Ectodermal cell (in vitro differentiated cells): Measurements from ENCODE around the gene INTS6.

ENCODE experiments used
- H3K27ac ChIP-seq: 2 replicates; pipeline ENCODE4 v1.7.0; 2013; ENCODE audit warnings: mild to moderate bottlenecking, low read depth, low read length; ENCODE audit not compliant: insufficient read depth, poor library complexity, severe bottlenecking
- H3K27me3 ChIP-seq: 2 replicates; pipeline ENCODE4 v1.7.0; 2013; ENCODE audit warnings: mild to moderate bottlenecking, low read length; ENCODE audit not compliant: insufficient read depth, control insufficient read depth, poor library complexity, severe bottlenecking
- H3K36me3 ChIP-seq: one replicate; pipeline ENCODE4 v1.7.0; 2013; ENCODE audit warnings: low read length; ENCODE audit not compliant: control insufficient read depth, insufficient read depth
- H3K4me1 ChIP-seq: one replicate; pipeline ENCODE4 v1.7.0; 2013; ENCODE audit warnings: low read length; ENCODE audit not compliant: control insufficient read depth, insufficient read depth
- H3K4me3 ChIP-seq: 2 replicates; pipeline ENCODE4 v1.7.0; 2013; ENCODE audit warnings: low read depth, low read length, control low read depth; ENCODE audit not compliant: insufficient read depth
- H3K9me3 ChIP-seq: 2 replicates; pipeline ENCODE4 v1.7.0; 2013; ENCODE audit warnings: mild to moderate bottlenecking, low read length, moderate library complexity; ENCODE audit not compliant: control insufficient read depth
- WGBS, 2 experiments: methylation state at CpG; one replicate each; pipeline ENCODE4 v1.1.7; 2013; ENCODE audit warnings: missing lambda C conversion rate in 2 of 2; 5-methylcytosine and 5-hydroxymethylcytosine counted together

INTS6 gene

GRCh38 chr13:51324714-51325420 lies 128.0 kb downstream of the INTS6 start:
- H3K36me3 ChIP-seq: no peaks in the 10 kb centered on the region
- 80 to 82% methylated on average over 14 of the region's 14 CpGs for WGBS, 2 experiments
- H3K27me3 ChIP-seq: no peaks in the 10 kb centered on the region
- H3K4me1 ChIP-seq: peaks cover 23% of the 10 kb centered on the region
- H3K4me3 ChIP-seq: no peak overlapping the region
- no peak overlapping the region for H3K27ac ChIP-seq
- H3K9me3 ChIP-seq: no peaks in the 10 kb centered on the region

GRCh38 chr13:51323824-51324511 lies 128.9 kb downstream of the INTS6 start:
- Histone ChIP-seq H3K4me1 (peaks cover 23% of the 10 kb centered on the region), H3K36me3 (no peaks in the 10 kb centered on the region), H3K27me3 (no peaks in the 10 kb centered on the region), H3K27ac (no peak overlapping the region), H3K9me3 (no peaks in the 10 kb centered on the region), H3K4me3 (no peak overlapping the region)
- WGBS, 2 experiments: 81 to 91% methylated on average over 5 of the region's 5 CpGs

- 90 to 91% methylated on average over 3 of the region's 3 CpGs for WGBS, 2 experiments
These were observed 130.0 kb downstream of the INTS6 start for GRCh38 chr13:51322826-51323225.

GRCh38 chr13:51321836-51322235 lies 131.0 kb downstream of the INTS6 start:
- Histone ChIP-seq H3K27ac (no peak overlapping the region), H3K27me3 (no peaks in the 10 kb centered on the region), H3K9me3 (no peaks in the 10 kb centered on the region), H3K36me3 (no peaks in the 10 kb centered on the region), H3K4me3 (no peak overlapping the region), H3K4me1 (peaks cover 23% of the 10 kb centered on the region)
- 86 to 95% methylated on average over 1 to 2 of the region's 2 CpGs for WGBS, 2 experiments

More at GRCh38 chr13:51322826-51323225, 130.0 kb downstream of the INTS6 start:
- peaks cover 23% of the 10 kb centered on the region for H3K4me1 ChIP-seq
- no peaks in the 10 kb centered on the region for H3K9me3 ChIP-seq
- H3K4me3 ChIP-seq: no peak overlapping the region
- H3K27me3 ChIP-seq: no peaks in the 10 kb centered on the region
- no peaks in the 10 kb centered on the region for H3K36me3 ChIP-seq
- H3K27ac ChIP-seq: no peak overlapping the region

- 89 to 91% methylated on average over 3 of the region's 3 CpGs for WGBS, 2 experiments
- no peaks in the 10 kb centered on the region for H3K9me3 ChIP-seq
These were observed 134.0 kb downstream of the INTS6 start for GRCh38 chr13:51318876-51319275.

GRCh38 chr13:51318015-51318414 lies 134.8 kb downstream of the INTS6 start:
- Histone ChIP-seq H3K27me3 (no peaks in the 10 kb centered on the region), H3K36me3 (no peaks in the 10 kb centered on the region), H3K9me3 (no peaks in the 10 kb centered on the region), H3K4me3 (no peak overlapping the region), H3K4me1 (peaks cover 13% of the 10 kb centered on the region), H3K27ac (no peak overlapping the region)
- 95 to 98% methylated on average over 2 of the region's 2 CpGs for WGBS, 2 experiments

More at GRCh38 chr13:51318876-51319275, 134.0 kb downstream of the INTS6 start:
- Histone ChIP-seq H3K27ac (no peak overlapping the region), H3K27me3 (no peaks in the 10 kb centered on the region), H3K4me1 (peaks cover 17% of the 10 kb centered on the region), H3K36me3 (no peaks in the 10 kb centered on the region), H3K4me3 (no peak overlapping the region)

- H3K27ac ChIP-seq: no peak overlapping the region
- 90 to 93% methylated on average over 1 of the region's 1 CpG for WGBS, 2 experiments
- H3K4me1 ChIP-seq: peaks cover 11% of the 10 kb centered on the region
- no peaks in the 10 kb centered on the region for H3K27me3 ChIP-seq
- no peaks in the 10 kb centered on the region for H3K36me3 ChIP-seq
- no peak overlapping the region for H3K4me3 ChIP-seq
- no peaks in the 10 kb centered on the region for H3K9me3 ChIP-seq
These were observed 135.6 kb downstream of the INTS6 start for GRCh38 chr13:51317262-51317661.

- Histone ChIP-seq H3K4me1 (peaks cover 20% of the 10 kb centered on the region), H3K27ac (no peak overlapping the region), H3K9me3 (no peaks in the 10 kb centered on the region), H3K4me3 (no peak overlapping the region), H3K36me3 (no peaks in the 10 kb centered on the region), H3K27me3 (no peaks in the 10 kb centered on the region)
- 86 to 100% methylated on average over 1 of the region's 1 CpG for WGBS, 2 experiments
These were observed 139.2 kb downstream of the INTS6 start for GRCh38 chr13:51313619-51314018.

- peak overlapping the region; percentile 90 for H3K27ac ChIP-seq
- WGBS, 2 experiments: 41 to 49% methylated on average over 4 to 5 of the region's 5 CpGs
These were observed 140.8 kb downstream of the INTS6 start for GRCh38 chr13:51311957-51312520.

More at GRCh38 chr13:51311957-51312520, 140.8 kb downstream of the INTS6 start:
- no peaks in the 10 kb centered on the region for H3K27me3 ChIP-seq
- no peaks in the 10 kb centered on the region for H3K36me3 ChIP-seq
- peaks cover 25% of the 10 kb centered on the region for H3K4me1 ChIP-seq
- H3K4me3 ChIP-seq: no peak overlapping the region
- no peaks in the 10 kb centered on the region for H3K9me3 ChIP-seq
